Adrenal gland (tissue), 12 donors: ENCODE results near the gene ALOX15B. TPM values are rescaled to one million over a fixed set of nuclear protein-coding genes. Genes with fewer than 3 reads are reported as not detected.

Experiments
- DNase-seq, 7 donors: peaks; one replicate each; pipeline ENCODE4 v3.0.0-alpha.2; 2019 to 2020
- H3K27ac ChIP-seq, 5 donors: fragments of 200-600 bp; sonication (generic) in 4 of 5; 1 replicate in 3 of 5; 2 replicates in 2 of 5; pipeline versions ENCODE4 v1.5.1 to v1.8.0; 2016 to 2020; ENCODE audit warnings: mild to moderate bottlenecking in 1 of 5
- H3K27me3 ChIP-seq: fragments of 200-600 bp; 2 replicates; pipeline ENCODE4 v1.8.0; 2021
- H3K36me3 ChIP-seq, 2 donors: fragments of 200-600 bp; replicated peaks in 1 of 2; 1 replicate in 1 of 2; 2 replicates in 1 of 2; pipeline versions ENCODE4 v1.5.1 to v1.8.0; 2018 to 2022
- H3K4me1 ChIP-seq, 2 donors: fragments of 200-600 bp; replicated peaks in 1 of 2; 1 replicate in 1 of 2; 2 replicates in 1 of 2; pipeline versions ENCODE4 v1.5.1 to v1.8.0; 2018 to 2021
- H3K4me3 ChIP-seq, 4 donors: fragments of 200-600 bp; sonication (generic) in 3 of 4; one replicate each; pipeline ENCODE4 v1.5.1; 2016 to 2018
- H3K9me3 ChIP-seq, 3 donors: fragments of 200-600 bp; sonication (generic) in 1 of 3; replicated peaks in 1 of 3; 1 replicate in 2 of 3; 2 replicates in 1 of 3; pipeline versions ENCODE4 v1.5.1 to v1.8.0; 2016 to 2021
- POLR2A ChIP-seq, 2 donors: fragments of 450-650 bp; IDR thresholded peaks; one replicate each; pipeline ENCODE4 v1.6.1; 2017; ENCODE audit warnings: antibody characterized with exemption in 2 of 2, mild to moderate bottlenecking in 2 of 2, moderate library complexity in 1 of 2
- WGBS, 4 donors: extraction: QIAGEN DNeasy Blood & Tissue Kit in 2 of 4; methylation state at CpG; one replicate each; pipeline versions ENCODE4 v1.1.5 to v1.1.7; 2013 to 2017; 5-methylcytosine and 5-hydroxymethylcytosine counted together
- intact Hi-C, 2 donors: fragments of 100-400 bp; cut with DNase I; formaldehyde crosslinking; loops; one replicate each; pipeline versions ENCODE4 v1.14.1 to v1.15.0; 2022 to 2023
- polyA plus RNA-seq, 3 donors: library from polyadenylated mRNA; stranded (reverse); fragments of 200-250 nt in 2 of 3; fragments of 350-450 nt in 1 of 3; fragmentation: Illumina TruSeq in 1 of 3; extraction: RNeasy Lipid Tissue Mini Kit (QIAGEN cat#74804) in 1 of 3; gene quantifications; one replicate each; pipeline ENCODE4 v1.2.3, GENCODE V29; 2013 to 2014
- total RNA-seq, 9 donors: library from RNA; depleted of rRNA in 4 of 9; stranded (reverse); fragments of >200 nt in 4 of 9; fragments of 120-200 nt in 1 of 9; fragmentation: NEBNext Ultra II Directional in 1 of 9; extraction: Animal tissue kit (Norgen Biotek cat#: 25700) in 1 of 9; gene quantifications; one replicate each; pipeline versions ENCODE4 v1.1.0 to v1.2.4, GENCODE V29; 2013 to 2023
- TF ChIP-seq, protein P1 (sequence below), 6 experiments: fragments of 450-650 bp in 4 of 6; fragments of 200-600 bp in 2 of 6; sonication (generic) in 1 of 6; IDR thresholded peaks; 1 replicate in 5 of 6; 2 replicates in 1 of 6; pipeline versions ENCODE4 v1.5.1 to v1.8.0; 2016 to 2021; ENCODE audit warnings: antibody characterized with exemption in 6 of 6, mild to moderate bottlenecking in 2 of 6, moderate library complexity in 1 of 6
- donor health status: healthy with polysubstance abuse.
- donor health status: Bipolar disorder and iron deficiency.
- donor health status: DM: yes; HTN: yes; CAD: no.
- donor health status: DM: no; HTN: no; CAD: no.
- donor health status: DM: no; HTN: no; CAD: no.
- donor health status: DM: yes; HTN: yes; CAD: no.

The ALOX15B gene
- total and polyA plus RNA-seq, 12 donors = 1.1 to 9.8 (median 3.9) TPM; not detected in 1

DNA sequence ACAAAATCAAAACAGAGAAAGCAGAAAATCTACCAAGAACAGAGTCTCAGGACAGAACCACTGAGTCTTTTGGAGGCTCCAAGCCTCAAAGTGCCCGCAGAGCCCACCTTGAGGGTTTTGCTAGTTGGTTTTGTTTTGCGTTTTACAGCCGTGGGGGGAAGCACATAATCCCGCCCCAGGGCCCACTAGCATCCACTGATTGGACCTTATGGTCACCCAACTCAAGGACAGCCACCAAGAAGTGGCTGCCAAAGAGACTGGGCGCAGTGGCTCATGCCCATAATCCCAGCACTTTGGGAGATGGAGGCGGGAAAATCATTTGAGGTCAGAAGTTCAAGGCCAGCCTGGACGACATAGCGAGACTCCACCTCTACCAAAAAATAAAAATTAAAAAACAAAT, 9.9 kb downstream of the ALOX15B start:
- DNase-seq = peak in 1 of 7 donors; percentile 5
- Histone ChIP-seq H3K27ac (no peak overlapping the region), H3K4me3 (no peak overlapping the region), H3K27me3 (peaks cover 5% of the 10 kb centered on the region), H3K36me3 (no peaks in the 10 kb centered on the region), H3K4me1 (no peaks in the 10 kb centered on the region), H3K9me3 (no peaks in the 10 kb centered on the region)
- 72 to 81% (median 74%) methylated on average over 7 to 8 of the region's 8 CpGs for WGBS, 4 donors
- TF ChIP-seq, protein P1, sequence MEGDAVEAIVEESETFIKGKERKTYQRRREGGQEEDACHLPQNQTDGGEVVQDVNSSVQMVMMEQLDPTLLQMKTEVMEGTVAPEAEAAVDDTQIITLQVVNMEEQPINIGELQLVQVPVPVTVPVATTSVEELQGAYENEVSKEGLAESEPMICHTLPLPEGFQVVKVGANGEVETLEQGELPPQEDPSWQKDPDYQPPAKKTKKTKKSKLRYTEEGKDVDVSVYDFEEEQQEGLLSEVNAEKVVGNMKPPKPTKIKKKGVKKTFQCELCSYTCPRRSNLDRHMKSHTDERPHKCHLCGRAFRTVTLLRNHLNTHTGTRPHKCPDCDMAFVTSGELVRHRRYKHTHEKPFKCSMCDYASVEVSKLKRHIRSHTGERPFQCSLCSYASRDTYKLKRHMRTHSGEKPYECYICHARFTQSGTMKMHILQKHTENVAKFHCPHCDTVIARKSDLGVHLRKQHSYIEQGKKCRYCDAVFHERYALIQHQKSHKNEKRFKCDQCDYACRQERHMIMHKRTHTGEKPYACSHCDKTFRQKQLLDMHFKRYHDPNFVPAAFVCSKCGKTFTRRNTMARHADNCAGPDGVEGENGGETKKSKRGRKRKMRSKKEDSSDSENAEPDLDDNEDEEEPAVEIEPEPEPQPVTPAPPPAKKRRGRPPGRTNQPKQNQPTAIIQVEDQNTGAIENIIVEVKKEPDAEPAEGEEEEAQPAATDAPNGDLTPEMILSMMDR (IDR thresholded peaks at IDR 0.05) = no peak
- intact Hi-C loops = no loop called here

DNA sequence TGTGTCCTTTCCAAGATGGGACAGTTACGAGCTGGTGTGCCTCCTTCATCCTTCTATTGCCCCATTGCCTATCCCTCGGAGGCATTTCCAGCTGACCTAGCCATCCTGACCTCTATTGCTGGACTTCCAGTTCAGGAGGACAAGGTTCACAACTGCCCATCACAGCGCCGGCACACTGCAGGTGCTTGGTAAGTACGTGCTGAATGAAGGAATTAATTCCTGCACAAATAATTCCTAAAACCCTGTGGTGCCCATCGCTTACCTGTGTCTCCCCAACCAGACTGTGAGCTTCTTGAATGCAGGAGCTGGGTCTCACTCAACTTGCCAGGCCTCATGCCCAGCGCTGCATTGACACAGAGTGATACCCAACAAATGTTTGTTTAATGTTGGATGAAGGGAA, 13.0 kb downstream of the ALOX15B start:
- 76 to 93% (median 82%) methylated on average over 7 of the region's 7 CpGs for WGBS, 4 donors
- Histone ChIP-seq H3K9me3 (no peaks in the 10 kb centered on the region), H3K4me3 (no peak overlapping the region), H3K27ac (no peak overlapping the region), H3K36me3 (no peaks in the 10 kb centered on the region), H3K27me3 (peaks cover 6% of the 10 kb centered on the region), H3K4me1 (no peaks in the 10 kb centered on the region)
- peak in 1 of 7 donors; percentile 7 for DNase-seq
- intact Hi-C loops = no loop called here
- TF ChIP-seq POLR2A (IDR thresholded peaks at IDR 0.05) = no peak
- TF ChIP-seq, protein P1 (IDR thresholded peaks at IDR 0.05) = no peak

DNA sequence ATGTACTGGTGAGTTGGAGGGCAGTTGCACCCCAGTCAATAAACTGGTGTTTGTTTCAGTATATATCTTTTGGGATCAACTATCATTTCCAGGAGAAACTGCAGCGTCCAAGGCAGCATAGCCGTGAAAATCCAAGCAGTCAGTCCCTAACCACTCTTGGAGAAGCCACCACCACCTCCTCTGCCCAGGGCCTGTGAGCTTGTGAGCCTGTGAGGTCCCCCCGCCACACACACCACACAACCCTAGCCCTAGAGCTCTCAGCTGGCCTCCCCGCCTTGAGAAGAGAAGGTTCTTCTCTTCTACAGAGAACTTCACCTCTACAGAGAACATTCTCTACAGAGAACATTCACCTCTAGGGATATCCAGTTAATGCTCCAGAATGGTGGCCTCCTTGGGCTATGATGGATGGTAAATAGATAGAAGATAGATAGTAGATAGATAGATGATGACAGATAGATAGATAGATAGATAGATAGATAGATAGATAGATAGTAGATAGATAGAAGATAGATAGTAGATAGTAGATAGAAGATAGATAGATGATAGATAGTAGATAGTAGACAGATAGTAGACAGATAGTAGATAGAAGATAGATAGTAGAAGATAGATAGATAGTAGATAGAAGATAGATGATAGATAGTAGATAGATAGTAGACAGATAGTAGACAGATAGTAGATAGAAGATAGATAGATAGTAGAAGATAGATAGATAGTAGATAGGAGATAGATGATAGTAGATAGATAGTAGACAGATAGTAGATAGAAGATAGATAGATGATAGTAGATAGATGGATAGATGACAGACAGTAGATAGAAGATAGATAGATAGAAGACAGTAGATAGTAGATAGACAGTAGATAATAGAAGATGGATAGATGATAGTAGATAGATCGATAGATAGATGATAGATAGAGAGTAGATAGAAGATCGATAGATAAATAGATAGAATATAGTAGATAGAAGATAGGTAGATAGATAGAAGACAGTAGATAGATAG, 13.7 kb downstream of the ALOX15B start:
- H3K4me3 ChIP-seq = no peak overlapping the region
- 78 to 91% (median 87%) methylated on average over 5 to 6 of the region's 6 CpGs for WGBS, 4 donors
- H3K4me1 ChIP-seq = no peaks in the 10 kb centered on the region
- H3K9me3 ChIP-seq = no peaks in the 10 kb centered on the region
- no peaks in the 10 kb centered on the region for H3K36me3 ChIP-seq
- DNase-seq = no peak
- no peak overlapping the region for H3K27ac ChIP-seq
- no peak for TF ChIP-seq POLR2A (IDR thresholded peaks at IDR 0.05)
- TF ChIP-seq, protein P1 (IDR thresholded peaks at IDR 0.05) = no peak
- peaks cover 6% of the 10 kb centered on the region for H3K27me3 ChIP-seq
- intact Hi-C loops = no loop called here

DNA sequence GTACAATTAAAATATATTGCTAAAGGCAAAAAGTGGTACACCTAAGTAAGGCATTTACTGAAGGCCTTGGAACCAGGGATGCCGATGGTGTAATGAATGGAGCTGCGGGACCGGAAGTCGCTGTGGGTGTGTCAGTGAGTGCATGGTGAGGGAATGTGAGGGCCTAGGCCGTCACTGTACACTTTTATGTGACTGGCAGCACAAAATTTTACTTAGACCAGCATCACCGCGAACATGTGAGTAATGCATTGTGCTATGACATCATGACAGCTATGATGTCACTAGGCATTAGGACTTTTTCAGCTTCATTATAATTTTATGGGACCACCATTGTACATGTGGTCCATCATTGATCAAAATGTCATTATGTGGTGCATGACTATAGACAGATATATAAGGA, 14.7 kb downstream of the ALOX15B start:
- TF ChIP-seq POLR2A (IDR thresholded peaks at IDR 0.05) = no peak
- TF ChIP-seq, protein P1 (IDR thresholded peaks at IDR 0.05) = no peak
- Histone ChIP-seq H3K9me3 (no peaks in the 10 kb centered on the region), H3K36me3 (no peaks in the 10 kb centered on the region), H3K27ac (no peak overlapping the region), H3K4me1 (no peaks in the 10 kb centered on the region), H3K27me3 (peaks cover 6% of the 10 kb centered on the region), H3K4me3 (no peak overlapping the region)
- intact Hi-C loops = no loop called here
- DNase-seq = no peak
- WGBS, 4 donors = 88 to 96% (median 93%) methylated on average over 7 of the region's 7 CpGs
